Nephron (organoid): Measurements from ENCODE around the gene CACTIN.
"Not testable (repeated sequence)": the region's sequence is repeated elsewhere in the genome, so short reads cannot be mapped to it uniquely, and the experiment has no call there.

Experiments
- H3K27ac Mint-ChIP-seq, 3 experiments: 2 replicates each; pipeline ENCODE4 v1.8.0; 2020; ENCODE audit warnings: mixed read lengths in 3 of 3, mild to moderate bottlenecking in 2 of 3, moderate library complexity in 1 of 3
- H3K27me3 Mint-ChIP-seq: 2 replicates; pipeline ENCODE4 v1.8.0; 2021; ENCODE audit warnings: low read depth, mild to moderate bottlenecking, moderate library complexity, mixed read lengths
- H3K36me3 Mint-ChIP-seq: 2 replicates; pipeline ENCODE4 v1.8.0; 2020; ENCODE audit warnings: low read depth, mixed read lengths
- H3K4me1 Mint-ChIP-seq: 2 replicates; pipeline ENCODE4 v1.8.0; 2020; ENCODE audit warnings: mixed read lengths
- H3K4me3 Mint-ChIP-seq, 3 experiments: 2 replicates each; pipeline ENCODE4 v1.8.0; 2020; ENCODE audit warnings: mild to moderate bottlenecking in 3 of 3, mixed read lengths in 3 of 3, moderate library complexity in 2 of 3
- H3K9me3 Mint-ChIP-seq: 2 replicates; pipeline ENCODE4 v1.8.0; 2020; ENCODE audit warnings: mixed read lengths
- TF ChIP-seq, protein P1 (sequence below), 3 experiments: fragments of 200-600 bp; sonication (generic); IDR thresholded peaks; one replicate each; pipeline ENCODE4 v1.5.0; 2021; ENCODE audit warnings: antibody characterized with exemption in 3 of 3; ENCODE audit not compliant: unreplicated experiment in 3 of 3

The CACTIN gene

GRCh38 chr19:3589439-3589838 is 37.2 kb downstream of the CACTIN start:
- Mint-ChIP-seq H3K36me3 (no peaks in the 10 kb centered on the region), H3K27me3 (peaks cover 61% of the 10 kb centered on the region)

DNA sequence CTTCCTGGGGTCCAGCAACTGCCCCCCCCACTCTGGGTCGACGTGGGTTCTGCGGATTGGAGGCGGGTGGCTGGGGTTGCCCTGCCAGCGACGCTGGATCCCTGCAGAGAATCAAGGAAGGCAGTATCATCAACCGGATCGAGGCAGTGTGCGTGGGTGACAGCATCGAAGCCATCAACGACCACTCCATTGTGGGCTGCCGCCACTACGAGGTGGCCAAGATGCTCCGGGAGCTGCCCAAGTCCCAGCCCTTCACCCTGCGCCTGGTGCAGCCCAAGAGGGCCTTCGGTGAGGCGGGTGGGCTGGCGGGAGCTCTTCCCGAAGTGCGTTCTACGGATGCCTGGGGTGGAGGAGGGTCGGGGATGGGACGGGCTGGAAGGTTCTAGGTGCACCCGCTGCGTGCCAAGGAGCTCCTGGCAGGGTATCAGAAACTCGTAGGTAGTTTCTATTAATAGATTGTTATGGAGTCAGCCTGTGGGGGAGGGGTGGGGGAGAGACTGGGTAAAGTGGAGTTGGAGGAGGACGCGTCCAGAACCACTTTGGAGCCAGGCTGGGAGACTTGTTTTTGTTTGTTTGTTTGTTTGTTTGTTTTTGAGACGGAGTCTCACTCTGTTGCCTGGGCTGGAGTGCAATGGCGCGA is 39.8 kb downstream of the CACTIN start:
- H3K4me1 Mint-ChIP-seq, result no peaks in the 10 kb centered on the region
- peaks cover 4% of the 10 kb centered on the region for H3K9me3 Mint-ChIP-seq
- H3K27ac Mint-ChIP-seq, result no peak overlapping the region
- H3K36me3 Mint-ChIP-seq, result no peaks in the 10 kb centered on the region
- TF ChIP-seq, protein P1, sequence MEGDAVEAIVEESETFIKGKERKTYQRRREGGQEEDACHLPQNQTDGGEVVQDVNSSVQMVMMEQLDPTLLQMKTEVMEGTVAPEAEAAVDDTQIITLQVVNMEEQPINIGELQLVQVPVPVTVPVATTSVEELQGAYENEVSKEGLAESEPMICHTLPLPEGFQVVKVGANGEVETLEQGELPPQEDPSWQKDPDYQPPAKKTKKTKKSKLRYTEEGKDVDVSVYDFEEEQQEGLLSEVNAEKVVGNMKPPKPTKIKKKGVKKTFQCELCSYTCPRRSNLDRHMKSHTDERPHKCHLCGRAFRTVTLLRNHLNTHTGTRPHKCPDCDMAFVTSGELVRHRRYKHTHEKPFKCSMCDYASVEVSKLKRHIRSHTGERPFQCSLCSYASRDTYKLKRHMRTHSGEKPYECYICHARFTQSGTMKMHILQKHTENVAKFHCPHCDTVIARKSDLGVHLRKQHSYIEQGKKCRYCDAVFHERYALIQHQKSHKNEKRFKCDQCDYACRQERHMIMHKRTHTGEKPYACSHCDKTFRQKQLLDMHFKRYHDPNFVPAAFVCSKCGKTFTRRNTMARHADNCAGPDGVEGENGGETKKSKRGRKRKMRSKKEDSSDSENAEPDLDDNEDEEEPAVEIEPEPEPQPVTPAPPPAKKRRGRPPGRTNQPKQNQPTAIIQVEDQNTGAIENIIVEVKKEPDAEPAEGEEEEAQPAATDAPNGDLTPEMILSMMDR (IDR thresholded peaks at IDR 0.05; ENCODE audit: unreplicated experiment in 3 of 3), result no peak
- peaks cover 69% of the 10 kb centered on the region for H3K27me3 Mint-ChIP-seq
- H3K4me3 Mint-ChIP-seq, result no peak overlapping the region

More at GRCh38 chr19:3589439-3589838, 37.2 kb downstream of the CACTIN start:
- no peak overlapping the region for H3K4me3 Mint-ChIP-seq
- TF ChIP-seq, protein P1 (IDR thresholded peaks at IDR 0.05; ENCODE audit: unreplicated experiment in 3 of 3), result no peak
- H3K4me1 Mint-ChIP-seq, result no peaks in the 10 kb centered on the region
- no peak overlapping the region for H3K27ac Mint-ChIP-seq
- peaks cover 4% of the 10 kb centered on the region for H3K9me3 Mint-ChIP-seq

- Mint-ChIP-seq H3K4me1 (no peaks in the 10 kb centered on the region), H3K9me3 (peaks cover 4% of the 10 kb centered on the region), H3K36me3 (no peaks in the 10 kb centered on the region), H3K27me3 (peaks cover 63% of the 10 kb centered on the region), H3K27ac (no peak overlapping the region), H3K4me3 (no peak overlapping the region)
- TF ChIP-seq, protein P1 (IDR thresholded peaks at IDR 0.05; ENCODE audit: unreplicated experiment in 3 of 3), result peak; percentile 31 to 50 (median 34)
These were observed 40.4 kb downstream of the CACTIN start for GRCh38 chr19:3586127-3586626.

GRCh38 chr19:3585301-3586126 is 41.1 kb downstream of the CACTIN start, which contains the start of gene GIPC3:
Gene GIPC3, plus strand, starts transcription at chr19:3585478. Its CDS starts 120 bp downstream, at chr19:3585598.
- TF ChIP-seq, protein P1 (IDR thresholded peaks at IDR 0.05; ENCODE audit: unreplicated experiment in 3 of 3), result no peak
- H3K36me3 Mint-ChIP-seq, result no peaks in the 10 kb centered on the region

DNA sequence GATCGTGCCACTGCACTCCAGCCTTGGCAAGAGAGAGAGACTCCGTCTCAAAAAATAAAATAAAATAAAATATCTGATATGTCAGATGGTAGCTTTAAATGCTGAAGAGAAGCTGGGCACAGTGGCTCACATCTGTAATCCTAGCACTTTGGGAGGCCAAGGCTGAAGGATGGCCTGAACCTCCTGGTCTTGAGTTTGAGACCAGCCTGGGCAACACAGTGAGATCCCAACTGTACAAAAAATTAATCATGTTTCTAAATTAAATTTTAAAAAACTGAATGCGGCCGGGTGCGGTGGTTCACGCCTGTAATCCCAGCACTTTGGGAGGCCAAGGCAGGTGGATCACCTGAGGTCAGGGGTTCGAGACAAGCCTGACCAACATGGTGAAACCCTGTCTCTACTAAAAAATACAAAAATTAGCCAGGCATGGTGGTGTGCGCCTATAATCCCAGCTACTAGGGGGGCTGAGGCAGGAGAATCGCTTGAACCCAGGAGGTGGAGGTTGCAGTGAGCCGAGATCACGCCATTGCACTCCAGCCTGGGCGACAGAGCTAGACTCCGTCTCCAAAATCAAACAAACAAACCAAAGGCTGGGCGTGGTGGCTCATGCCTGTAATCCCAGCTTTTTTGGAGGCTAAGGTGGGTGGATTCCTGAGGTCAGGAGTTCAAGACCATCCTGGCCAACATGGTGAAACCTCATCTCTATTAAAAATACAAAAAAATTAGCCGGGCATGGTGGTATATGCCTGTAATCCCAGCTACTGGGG is 42.4 kb downstream of the CACTIN start:
- peaks cover 77% of the 10 kb centered on the region for H3K27me3 Mint-ChIP-seq
- not testable (repeated sequence) for H3K36me3 Mint-ChIP-seq, H3K4me1 Mint-ChIP-seq, H3K4me3 Mint-ChIP-seq, H3K9me3 Mint-ChIP-seq, H3K27ac Mint-ChIP-seq

More at GRCh38 chr19:3585301-3586126, 41.1 kb downstream of the CACTIN start, which contains the start of gene GIPC3:
- H3K27me3 Mint-ChIP-seq, result peaks cover 66% of the 10 kb centered on the region
- peaks cover 4% of the 10 kb centered on the region for H3K9me3 Mint-ChIP-seq
- no peak within 1 kb of the TSS for H3K4me3 Mint-ChIP-seq
- peaks cover 2% of the 10 kb centered on the region for H3K4me1 Mint-ChIP-seq
- H3K27ac Mint-ChIP-seq, result no peak within 1 kb of the TSS

DNA sequence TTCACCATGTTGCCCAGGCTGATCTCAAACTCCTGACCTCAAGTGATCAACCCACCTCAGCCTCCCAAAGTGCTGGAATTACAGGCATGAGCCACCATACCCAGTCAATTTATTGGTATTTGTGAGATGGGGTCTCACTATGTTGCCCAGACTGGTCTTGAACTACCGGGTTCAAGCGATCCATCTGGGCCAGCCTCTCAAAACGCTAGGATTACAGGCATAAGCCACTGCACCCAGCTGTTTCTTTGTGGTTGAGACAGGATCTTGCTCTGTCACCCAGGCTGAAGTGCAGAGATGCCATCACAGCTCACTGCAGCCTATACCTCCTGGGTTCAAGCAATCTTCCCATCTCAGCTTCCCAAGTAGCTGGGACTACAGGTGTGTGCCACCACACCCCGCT is 44.8 kb downstream of the CACTIN start:
- not testable (repeated sequence) for H3K9me3 Mint-ChIP-seq, H3K4me3 Mint-ChIP-seq, H3K27ac Mint-ChIP-seq, H3K4me1 Mint-ChIP-seq, H3K36me3 Mint-ChIP-seq
- peaks cover 57% of the 10 kb centered on the region for H3K27me3 Mint-ChIP-seq
